Brain pericyte (primary cell): ENCODE measurements around the gene SRSF8.
"Not testable (repeated sequence)": the region's sequence is repeated elsewhere in the genome, so short reads cannot be mapped to it uniquely, and the experiment has no call there.

ENCODE experiments used
- DNase-seq: peaks from one replicate; pipeline ENCODE4 v3.0.0-alpha.2; 2012; ENCODE audit warnings: low read depth, low spot score

SRSF8 gene

GRCh38 chr11:95066716-95067038 lies at the start of gene SRSF8:
SRSF8 (plus strand) TSS chr11:95066919; CDS start chr11:95067227, 308 bp downstream.
- no peak for DNase-seq

- DNase-seq, result not testable (repeated sequence)
These were observed 45.3 kb upstream of the SRSF8 start for GRCh38 chr11:95021468-95021867.

- DNase-seq, result no peak
These were observed 41.8 kb upstream of the SRSF8 start, which contains the start of gene KDM4E for GRCh38 chr11:95024958-95025357. KDM4E (plus strand) TSS chr11:95025258; CDS start chr11:95025558, 300 bp downstream.

GRCh38 chr11:95025594-95025993 lies 41.1 kb upstream of the SRSF8 start:
- DNase-seq, result not testable (repeated sequence)

GRCh38 chr11:95028357-95028756 lies 38.4 kb upstream of the SRSF8 start:
- DNase-seq, result no peak

- DNase-seq, result no peak
These were observed 33.7 kb upstream of the SRSF8 start for GRCh38 chr11:95033051-95033450.

- DNase-seq, result no peak
These were observed 31.4 kb upstream of the SRSF8 start for GRCh38 chr11:95035316-95035715.

- not testable (repeated sequence) for DNase-seq
These were observed 29.2 kb upstream of the SRSF8 start for GRCh38 chr11:95037356-95038035.

- DNase-seq, result no peak
These were observed 24.5 kb upstream of the SRSF8 start for GRCh38 chr11:95042239-95042638.

GRCh38 chr11:95042906-95043305 lies 23.8 kb upstream of the SRSF8 start:
- no peak for DNase-seq

GRCh38 chr11:95044010-95044409 lies 22.7 kb upstream of the SRSF8 start:
- no peak for DNase-seq

- DNase-seq, result no peak
These were observed 20.9 kb upstream of the SRSF8 start for GRCh38 chr11:95045812-95046211.

GRCh38 chr11:95049122-95049521 lies 17.6 kb upstream of the SRSF8 start, which contains the start of gene KDM4F:
KDM4F (plus strand) TSS chr11:95049422.
- DNase-seq, result not testable (repeated sequence)

GRCh38 chr11:95050595-95051202 lies 16.0 kb upstream of the SRSF8 start:
- no peak for DNase-seq

GRCh38 chr11:95054356-95054755 lies 12.4 kb upstream of the SRSF8 start:
- no peak for DNase-seq

- DNase-seq, result no peak
These were observed 11.3 kb upstream of the SRSF8 start for GRCh38 chr11:95055283-95055897.

- no peak for DNase-seq
These were observed 8.8 kb upstream of the SRSF8 start for GRCh38 chr11:95057959-95058358.

GRCh38 chr11:95058621-95059020 lies 8.1 kb upstream of the SRSF8 start:
- no peak for DNase-seq

GRCh38 chr11:95059046-95059445 lies 7.7 kb upstream of the SRSF8 start:
- DNase-seq, result no peak

GRCh38 chr11:95065336-95065735 lies 1.4 kb upstream of the SRSF8 start:
- no peak for DNase-seq

GRCh38 chr11:95067039-95067840 lies 521 bp downstream of the SRSF8 start:
- no peak for DNase-seq

GRCh38 chr11:95067841-95068219 lies 1.1 kb downstream of the SRSF8 start:
- no peak for DNase-seq
